B cell (primary cell): ENCODE data around the gene FCGBP. TPM values are rescaled to one million over a fixed set of nuclear protein-coding genes. Genes with fewer than 3 reads are reported as not detected.

Experiments
- ATAC-seq: fragments of 200-7000 bp; cut with Tn5 transposase; one replicate; pipeline ENCODE4 v1.10.0; 2021; ENCODE audit warnings: low read depth, mild to moderate bottlenecking, moderate number of reproducible peaks, moderate library complexity
- CTCF ChIA-PET: fragments of 350-600 bp; sonication (Branson Sonifier 250); formaldehyde crosslinking; loops from one replicate; lab custom pipeline; 2021; ENCODE audit warnings: antibody characterized with exemption, inconsistent platforms; lab: Charles Lee
- POLR2A ChIA-PET: fragments of 350-600 bp; sonication (Branson Sonifier 250); formaldehyde crosslinking; loops from one replicate; lab custom pipeline; 2021; ENCODE audit warnings: antibody characterized with exemption; lab: Charles Lee
- DNase-seq: peaks from one replicate; pipeline ENCODE4 v3.0.0; 2013
- H2AFZ ChIP-seq: 2 replicates; pipeline ENCODE4 v1.6.1; 2012; ENCODE audit warnings: mild to moderate bottlenecking, low read depth, low read length; ENCODE audit not compliant: insufficient read depth, poor library complexity, severe bottlenecking
- H3K27ac ChIP-seq, 2 donors: 1 replicate in 1 of 2; 2 replicates in 1 of 2; pipeline ENCODE4 v1.5.1; 2012 to 2013; ENCODE audit warnings: low read length in 2 of 2, mild to moderate bottlenecking in 2 of 2, moderate library complexity in 1 of 2
- H3K27me3 ChIP-seq, 4 experiments: fragments of 200-600 bp in 1 of 4; sonication (generic) in 1 of 4; replicated peaks in 1 of 4; 1 replicate in 2 of 4; 2 replicates in 2 of 4; pipeline versions ENCODE4 v1.6.1 to v1.7.0; 2013 to 2016; ENCODE audit warnings: low read length in 3 of 4, mild to moderate bottlenecking in 2 of 4, mixed read lengths in 1 of 4, moderate library complexity in 1 of 4; ENCODE audit not compliant: insufficient read depth in 4 of 4, control insufficient read depth in 3 of 4; ENCODE audit errors: control extremely low read depth in 1 of 4
- H3K36me3 ChIP-seq, 2 experiments: replicated peaks in 1 of 2; 1 replicate in 1 of 2; 2 replicates in 1 of 2; pipeline versions ENCODE4 v1.6.1 to v1.7.1; 2013; ENCODE audit warnings: low read length in 1 of 2; ENCODE audit not compliant: insufficient read depth in 2 of 2, control insufficient read depth in 1 of 2; ENCODE audit errors: control extremely low read depth in 1 of 2, extremely low read depth in 1 of 2
- H3K4me1 ChIP-seq, 2 donors: fragments of 200-600 bp in 1 of 2; sonication (generic) in 1 of 2; 1 replicate in 1 of 2; 2 replicates in 1 of 2; pipeline versions ENCODE4 v1.5.1 to v1.6.1; 2013 to 2017; ENCODE audit warnings: low read length in 2 of 2; ENCODE audit not compliant: control insufficient read depth in 2 of 2, insufficient read depth in 2 of 2
- H3K4me2 ChIP-seq: replicated peaks from 2 replicates; pipeline ENCODE3; 2012; ENCODE audit warnings: mild to moderate bottlenecking, low read depth, low read length; ENCODE audit not compliant: poor library complexity, severe bottlenecking
- H3K4me3 ChIP-seq, 5 experiments: fragments of 200-600 bp in 1 of 5; sonication (generic) in 1 of 5; 1 replicate in 3 of 5; 2 replicates in 2 of 5; pipeline versions ENCODE4 v1.5.1 to v1.7.0; 2011 to 2016; ENCODE audit warnings: low read length in 4 of 5, mild to moderate bottlenecking in 4 of 5, low read depth in 2 of 5, control low read depth in 1 of 5, moderate library complexity in 1 of 5; ENCODE audit not compliant: insufficient read depth in 1 of 5; ENCODE audit errors: control extremely low read depth in 1 of 5, extremely low read depth in 1 of 5
- H3K79me2 ChIP-seq: fragments of 200-600 bp; sonication (generic); one replicate; pipeline ENCODE4 v1.6.0; 2016; ENCODE audit warnings: low read length; ENCODE audit not compliant: control insufficient read depth, insufficient read depth
- H3K9ac ChIP-seq: fragments of 200-600 bp; sonication (generic); 2 replicates; pipeline ENCODE4 v1.6.1; 2017; ENCODE audit warnings: mild to moderate bottlenecking, low read length, moderate library complexity
- H3K9me3 ChIP-seq, 3 donors: one replicate each; pipeline versions ENCODE4 v1.6.1 to v1.7.1; 2013; ENCODE audit warnings: low read length in 2 of 3; ENCODE audit not compliant: control insufficient read depth in 2 of 3, insufficient read depth in 1 of 3; ENCODE audit errors: control extremely low read depth in 1 of 3
- H4K20me1 ChIP-seq: 2 replicates; pipeline ENCODE4 v1.6.0; 2012; ENCODE audit warnings: mild to moderate bottlenecking, low read length; ENCODE audit not compliant: insufficient read depth, control insufficient read depth, poor library complexity, severe bottlenecking
- H3K27ac Mint-ChIP-seq: one replicate; pipeline ENCODE4 v1.8.0; 2021; ENCODE audit warnings: mixed read lengths
- H3K27me3 Mint-ChIP-seq: one replicate; pipeline ENCODE4 v1.8.0; 2021; ENCODE audit warnings: mixed read lengths
- H3K4me1 Mint-ChIP-seq: one replicate; pipeline ENCODE4 v1.8.0; 2021; ENCODE audit warnings: mixed read lengths
- H3K4me3 Mint-ChIP-seq: one replicate; pipeline ENCODE4 v1.8.0; 2021; ENCODE audit warnings: mixed read lengths
- H3K9me3 Mint-ChIP-seq: one replicate; pipeline ENCODE4 v1.8.0; 2022; ENCODE audit warnings: mixed read lengths; ENCODE audit not compliant: insufficient read depth
- CTCF ChIP-seq: fragments of 200-600 bp; IDR thresholded peaks from one replicate; pipeline ENCODE4 v1.8.0; 2022; ENCODE audit warnings: antibody characterized with exemption, mild to moderate bottlenecking
- EZH2 ChIP-seq: IDR thresholded peaks from 2 replicates; pipeline ENCODE4 v1.6.1; 2012; ENCODE audit warnings: borderline replicate concordance, low read depth, mild to moderate bottlenecking, moderate library complexity, low read length; ENCODE audit not compliant: insufficient read depth, poor library complexity, severe bottlenecking
- WGBS: methylation state at CpG from one replicate; pipeline ENCODE4 v1.1.5; 2013; ENCODE audit warnings: missing lambda C conversion rate; ENCODE audit not compliant: insufficient coverage; 5-methylcytosine and 5-hydroxymethylcytosine counted together
- intact Hi-C: fragments of 100-400 bp; cut with micrococcal nuclease; formaldehyde crosslinking; loops from one replicate; pipeline ENCODE4 v1.10.0; 2022
- polyA plus RNA-seq: library from polyadenylated mRNA; depleted of rRNA; stranded (reverse); fragments of >200 nt; gene quantifications from 2 replicates; pipeline ENCODE4 v1.2.3, GENCODE V29; 2012
- total RNA-seq, 2 donors: library from RNA; stranded (reverse); fragments of 120-200 nt in 1 of 2; gene quantifications; 1 replicate in 1 of 2; 2 replicates in 1 of 2; pipeline versions ENCODE4 v1.2.3 to v1.2.4, GENCODE V29; 2013 to 2022

Gene FCGBP
- total and polyA plus RNA-seq, 2 donors (not counting 1 experiment from before 2014, with no cell fraction given), result 5.7 to 22.9 TPM

GRCh38 chr19:39967561-39967960 is 33.1 kb upstream of the FCGBP start:
- Histone ChIP-seq H3K4me1 (peaks cover 31% of the 10 kb centered on the region in 2 donors), H2AFZ (no peak overlapping the region), H3K4me2 (no peak overlapping the region), H3K27ac (no peak overlapping the region), H3K4me3 (no peak overlapping the region), H3K79me2 (peaks cover 14% of the 10 kb centered on the region), H3K9ac (no peak overlapping the region), H3K27me3 (no peaks in the 10 kb centered on the region), H3K36me3 (peaks cover 0 to 5% of the 10 kb centered on the region in 2 experiments), H4K20me1 (no peaks in the 10 kb centered on the region), H3K9me3 (no peaks in the 10 kb centered on the region)
- CTCF ChIA-PET, result interaction anchor here (2.1 to 4.3 kb wide), 3 partner anchors 10 to 60 kb away, joined by 4 to 77 read pairs (median 7); no protein-coding TSS in a partner anchor
- Mint-ChIP-seq H3K27ac (no peak overlapping the region), H3K4me3 (no peak overlapping the region), H3K4me1 (peaks cover 44% of the 10 kb centered on the region), H3K27me3 (no peaks in the 10 kb centered on the region), H3K9me3 (no peaks in the 10 kb centered on the region)
- DNase-seq (no peak), ATAC-seq (no peak)
- intact Hi-C loops, result no loop called here
- TF ChIP-seq CTCF (no peak), EZH2 (no peak)
- WGBS, result 91% methylated on average over 8 of the region's 9 CpGs
- POLR2A ChIA-PET, result no interaction called here

GRCh38 chr19:39966617-39967016 is 32.2 kb upstream of the FCGBP start:
- CTCF ChIA-PET, result interaction anchor here (0.7 to 2.1 kb wide), 2 partner anchors 59 to 1422 kb away, joined by 4 to 7 read pairs; no protein-coding TSS in a partner anchor
- H3K27me3 Mint-ChIP-seq, result no peaks in the 10 kb centered on the region

More at GRCh38 chr19:39966617-39967016, 32.2 kb upstream of the FCGBP start:
- WGBS, result 100% methylated on average over 2 of the region's 6 CpGs
- no peak overlapping the region for H3K27ac ChIP-seq
- H3K27me3 ChIP-seq, result no peaks in the 10 kb centered on the region
- H3K36me3 ChIP-seq, result no peaks in the 10 kb centered on the region
- H3K9ac ChIP-seq, result no peak overlapping the region
- no peak overlapping the region for H3K4me2 ChIP-seq
- Mint-ChIP-seq H3K4me1 (peaks cover 39% of the 10 kb centered on the region), H3K27ac (no peak overlapping the region), H3K4me3 (no peak overlapping the region), H3K9me3 (no peaks in the 10 kb centered on the region)
- intact Hi-C loops, result no loop called here
- DNase-seq (no peak), ATAC-seq (no peak)
- TF ChIP-seq EZH2 (no peak), CTCF (no peak)
- H2AFZ ChIP-seq, result no peak overlapping the region
- peaks cover 7% of the 10 kb centered on the region for H3K79me2 ChIP-seq
- H3K4me3 ChIP-seq, result no peak overlapping the region
- peaks cover 25 to 27% of the 10 kb centered on the region in 2 donors for H3K4me1 ChIP-seq
- H3K9me3 ChIP-seq, result no peaks in the 10 kb centered on the region
- POLR2A ChIA-PET, result interaction anchor here (0.7 kb wide), 1 partner anchor 174 kb away, joined by 6 read pairs; no protein-coding TSS in a partner anchor
- H4K20me1 ChIP-seq, result no peaks in the 10 kb centered on the region
